ENCODE data around the gene VPS13D. TPM values are rescaled to one million over a fixed set of nuclear protein-coding genes. Genes with fewer than 3 reads are reported as not detected.

Gene VPS13D
- total and polyA plus RNA-seq, 2 experiments from 2014 or later, result 10.7 to 34.9 TPM

- no peaks in the 10 kb centered on the region for H4K20me1 ChIP-seq (replicated peaks; ENCODE audit: insufficient read depth)
- H3K79me2 ChIP-seq (replicated peaks; ENCODE audit: insufficient read depth), result no peaks in the 10 kb centered on the region
- H3K27ac Mint-ChIP-seq, result no peak overlapping the region
- H3K4me1 Mint-ChIP-seq, result peaks cover 23% of the 10 kb centered on the region
- H3K36me3 ChIP-seq (ENCODE audit: insufficient read depth), result peaks cover under 1% of the 10 kb centered on the region; the same call in 1 of the 2 replicates
- no peaks in the 10 kb centered on the region for H3K9me3 Mint-ChIP-seq
- no peak for TF ChIP-seq ZNF462 (CRISPR knock-in tag; IDR thresholded peaks at IDR 0.05)
- no peak for TF ChIP-seq CREB1 (CRISPR knock-in tag; IDR thresholded peaks at IDR 0.05; ENCODE audit: low read depth)
- TF ChIP-seq ZNF114 (CRISPR knock-in tag; IDR thresholded peaks at IDR 0.05), result no peak
- TF ChIP-seq POLR2AphosphoS5 (IDR thresholded peaks at IDR 0.05; ENCODE audit: low read depth), result no peak
- TF ChIP-seq, protein P1, sequence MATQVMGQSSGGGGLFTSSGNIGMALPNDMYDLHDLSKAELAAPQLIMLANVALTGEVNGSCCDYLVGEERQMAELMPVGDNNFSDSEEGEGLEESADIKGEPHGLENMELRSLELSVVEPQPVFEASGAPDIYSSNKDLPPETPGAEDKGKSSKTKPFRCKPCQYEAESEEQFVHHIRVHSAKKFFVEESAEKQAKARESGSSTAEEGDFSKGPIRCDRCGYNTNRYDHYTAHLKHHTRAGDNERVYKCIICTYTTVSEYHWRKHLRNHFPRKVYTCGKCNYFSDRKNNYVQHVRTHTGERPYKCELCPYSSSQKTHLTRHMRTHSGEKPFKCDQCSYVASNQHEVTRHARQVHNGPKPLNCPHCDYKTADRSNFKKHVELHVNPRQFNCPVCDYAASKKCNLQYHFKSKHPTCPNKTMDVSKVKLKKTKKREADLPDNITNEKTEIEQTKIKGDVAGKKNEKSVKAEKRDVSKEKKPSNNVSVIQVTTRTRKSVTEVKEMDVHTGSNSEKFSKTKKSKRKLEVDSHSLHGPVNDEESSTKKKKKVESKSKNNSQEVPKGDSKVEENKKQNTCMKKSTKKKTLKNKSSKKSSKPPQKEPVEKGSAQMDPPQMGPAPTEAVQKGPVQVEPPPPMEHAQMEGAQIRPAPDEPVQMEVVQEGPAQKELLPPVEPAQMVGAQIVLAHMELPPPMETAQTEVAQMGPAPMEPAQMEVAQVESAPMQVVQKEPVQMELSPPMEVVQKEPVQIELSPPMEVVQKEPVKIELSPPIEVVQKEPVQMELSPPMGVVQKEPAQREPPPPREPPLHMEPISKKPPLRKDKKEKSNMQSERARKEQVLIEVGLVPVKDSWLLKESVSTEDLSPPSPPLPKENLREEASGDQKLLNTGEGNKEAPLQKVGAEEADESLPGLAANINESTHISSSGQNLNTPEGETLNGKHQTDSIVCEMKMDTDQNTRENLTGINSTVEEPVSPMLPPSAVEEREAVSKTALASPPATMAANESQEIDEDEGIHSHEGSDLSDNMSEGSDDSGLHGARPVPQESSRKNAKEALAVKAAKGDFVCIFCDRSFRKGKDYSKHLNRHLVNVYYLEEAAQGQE (IDR thresholded peaks at IDR 0.05; ENCODE audit: unreplicated experiment), result no peak
- TF ChIP-seq, protein P2, sequence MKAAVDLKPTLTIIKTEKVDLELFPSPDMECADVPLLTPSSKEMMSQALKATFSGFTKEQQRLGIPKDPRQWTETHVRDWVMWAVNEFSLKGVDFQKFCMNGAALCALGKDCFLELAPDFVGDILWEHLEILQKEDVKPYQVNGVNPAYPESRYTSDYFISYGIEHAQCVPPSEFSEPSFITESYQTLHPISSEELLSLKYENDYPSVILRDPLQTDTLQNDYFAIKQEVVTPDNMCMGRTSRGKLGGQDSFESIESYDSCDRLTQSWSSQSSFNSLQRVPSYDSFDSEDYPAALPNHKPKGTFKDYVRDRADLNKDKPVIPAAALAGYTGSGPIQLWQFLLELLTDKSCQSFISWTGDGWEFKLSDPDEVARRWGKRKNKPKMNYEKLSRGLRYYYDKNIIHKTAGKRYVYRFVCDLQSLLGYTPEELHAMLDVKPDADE (IDR thresholded peaks at IDR 0.05), result no peak
- peak; percentile 29 to 44; a peak in 3 of 4 replicates for TF ChIP-seq CTCF (conservative IDR thresholded peaks at IDR 0.05; ENCODE audit: low read depth in 2 of 2)
- TF ChIP-seq JUNB (IDR thresholded peaks at IDR 0.05; ENCODE audit: unreplicated experiment), result no peak
- H3K27me3 Mint-ChIP-seq (ENCODE audit: insufficient read depth, low read depth, poor library complexity), result no peaks in the 10 kb centered on the region
- H3K9me2 ChIP-seq (ENCODE audit: insufficient read depth), result no peaks in the 10 kb centered on the region
- H2AFZ ChIP-seq, result no peak overlapping the region
- ATAC-seq, result peak; percentile 79
- H3K4me3 ChIP-seq, result no peak overlapping the region
- 0 out of 2 replicates have a peak, but pooled peaks cover 6% of the 10 kb centered on the region for H3K4me1 ChIP-seq (ENCODE audit: insufficient read depth)
- peaks cover 9% of the 10 kb centered on the region; the same call in 2 of the 3 replicates for H3K36me3 Mint-ChIP-seq (ENCODE audit: low read depth)
- DNase-seq (ENCODE audit: low spot score), result peak; percentile 54
- no peaks in the 10 kb centered on the region for H3K27me3 ChIP-seq (ENCODE audit: insufficient read depth)
- no peak overlapping the region for H3K4me3 Mint-ChIP-seq
- no peaks in the 10 kb centered on the region for H3F3A ChIP-seq (replicated peaks; ENCODE audit: low read depth)
- no peak overlapping the region; the same call in 1 of the 2 replicates for H3K4me2 ChIP-seq
- H3K27ac ChIP-seq (ENCODE audit: low read depth), result no peak overlapping the region
Measured at GRCh38 chr1:12339396-12339795, 109.6 kb downstream of the VPS13D start.

All from GM23338 (cell line).